GM19351 (cell line): ENCODE measurements around the gene HTRA2.

ENCODE experiments used
- ATAC-seq: cut with Tn5 transposase; IDR thresholded peaks from one replicate; pipeline ENCODE4 v1.9.1; 2021; ENCODE audit warnings: mild to moderate bottlenecking, moderate library complexity; ENCODE audit not compliant: unreplicated experiment

Gene HTRA2

GRCh38 chr2:74515271-74515980 is 14.3 kb upstream of the HTRA2 start:
- ATAC-seq: no peak

- no peak for ATAC-seq
Measured at GRCh38 chr2:74515981-74516633, 13.6 kb upstream of the HTRA2 start.

- no peak for ATAC-seq
Measured at GRCh38 chr2:74516650-74517049, 13.1 kb upstream of the HTRA2 start.

DNA sequence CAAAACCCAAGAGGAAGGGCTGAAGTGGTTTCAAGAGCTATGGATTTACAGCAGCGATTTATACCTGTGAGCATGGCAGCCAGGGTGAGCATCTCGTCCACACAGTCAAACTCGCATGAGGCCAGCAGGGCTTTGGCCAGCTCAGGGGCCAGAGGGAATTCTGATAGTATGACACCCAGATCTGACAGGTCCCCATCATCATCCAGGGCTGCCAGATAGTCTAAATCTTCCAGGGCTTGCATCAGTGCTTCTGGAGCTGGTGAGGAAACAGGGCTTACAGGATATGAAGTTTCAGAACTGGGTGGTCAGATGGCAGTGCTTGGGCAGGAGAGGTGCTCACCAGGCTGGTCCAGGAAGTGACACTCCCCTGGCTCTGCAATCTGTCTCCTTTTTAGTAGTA is 7.2 kb upstream of the HTRA2 start:
- no peak for ATAC-seq

DNA sequence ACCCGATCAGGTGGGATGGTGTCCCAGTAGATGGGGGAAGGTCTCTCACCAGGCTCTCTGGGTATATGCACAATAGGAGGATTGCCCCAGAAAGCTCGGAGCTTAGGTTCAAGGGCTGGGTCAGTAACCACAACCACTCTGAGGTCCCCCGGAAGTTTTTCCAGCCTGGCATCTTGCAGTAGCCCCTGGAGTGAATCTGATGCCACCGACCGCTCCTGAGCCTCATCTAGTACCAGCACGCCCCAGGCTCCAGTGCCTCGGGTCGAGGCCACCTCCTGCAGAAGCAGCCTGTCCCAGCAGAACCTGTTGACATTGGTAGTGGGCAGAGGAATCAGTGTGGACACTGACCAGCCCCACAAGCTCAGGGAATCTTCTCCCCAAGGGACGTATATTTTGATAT is 5.7 kb upstream of the HTRA2 start:
- no peak for ATAC-seq

DNA sequence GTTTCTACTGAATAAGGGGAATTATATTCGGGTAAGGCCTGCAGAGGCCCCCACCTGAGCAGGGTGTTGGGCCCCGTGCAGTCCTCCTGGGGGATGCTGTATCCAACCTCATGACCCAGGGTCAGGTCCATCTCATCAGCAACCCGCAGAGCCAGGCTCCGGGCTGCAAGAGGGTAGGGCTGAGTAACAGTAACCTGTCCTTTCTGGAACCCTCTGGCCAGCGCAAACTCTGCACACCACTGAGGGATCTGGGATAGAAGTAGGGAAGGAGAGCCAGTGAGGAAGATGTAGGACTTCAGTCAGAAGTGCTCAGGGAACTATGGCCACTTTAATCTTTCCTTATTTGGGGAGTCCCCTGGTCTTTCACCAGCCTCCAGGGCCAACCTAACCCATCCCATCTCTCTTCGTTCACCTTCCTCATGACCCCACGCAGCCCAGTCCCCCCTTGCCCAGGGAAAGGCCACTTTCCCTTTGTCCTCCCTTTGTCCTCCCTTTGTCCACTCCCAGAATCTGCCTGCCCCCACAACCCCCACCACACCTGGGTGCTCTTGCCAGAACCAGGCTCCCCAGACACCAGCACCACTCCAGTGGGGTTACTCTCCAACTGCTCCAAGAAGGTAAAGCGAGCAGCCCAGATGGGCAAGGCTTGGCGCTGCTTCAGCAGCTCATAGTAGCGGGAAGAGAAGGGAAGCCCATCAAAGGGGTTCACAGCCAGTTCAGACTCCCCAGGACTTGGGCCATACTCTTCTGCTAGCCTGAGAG is 4.6 kb upstream of the HTRA2 start:
- ATAC-seq: no peak

DNA sequence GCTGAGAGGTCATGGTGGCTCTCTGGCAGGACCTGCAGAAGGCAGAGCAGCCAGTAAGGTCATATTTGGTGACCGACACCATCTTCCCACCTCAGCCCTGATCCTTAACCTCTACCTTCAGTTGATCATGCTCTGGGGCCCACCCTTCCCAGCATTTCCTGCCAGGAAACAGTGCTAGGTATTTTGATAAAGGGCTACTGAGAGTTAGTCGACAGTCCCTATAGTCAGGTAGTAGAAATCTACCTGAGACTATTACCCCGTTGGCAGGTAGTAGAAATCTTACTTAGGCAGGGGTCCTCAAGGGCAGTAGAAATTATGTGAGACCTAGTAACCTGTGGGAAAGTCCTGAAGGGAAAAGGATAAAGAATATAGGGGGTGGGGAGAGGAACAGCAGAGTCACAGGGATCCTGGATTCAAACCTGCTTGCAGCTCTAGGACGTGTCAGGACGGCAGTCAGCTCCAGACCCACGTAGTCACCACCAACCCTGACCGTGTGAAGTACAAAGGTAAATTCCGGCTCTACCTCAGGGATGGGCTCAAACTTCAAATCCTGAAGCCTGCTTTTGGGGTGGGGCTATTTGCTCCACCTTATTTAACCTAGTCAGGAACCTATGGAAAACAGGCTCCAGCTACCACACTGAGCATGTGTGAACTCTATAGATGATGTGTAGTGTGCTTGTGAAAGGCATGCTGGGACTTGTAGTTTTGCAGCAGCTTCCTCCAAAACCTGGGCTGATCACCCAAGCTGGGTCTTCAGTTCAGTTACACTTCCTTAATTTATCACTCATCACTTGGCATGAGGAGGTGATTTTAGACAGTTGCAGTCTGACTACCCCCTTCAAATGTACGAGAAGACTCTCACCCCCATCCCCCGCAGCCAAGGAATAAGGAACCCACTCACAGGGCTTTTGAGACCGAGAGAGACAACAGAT is 3.8 kb upstream of the HTRA2 start, which contains the start of gene DQX1:
TSS of gene DQX1 (minus strand) at position 515 of the 932 bp plus-strand sequence. CDS start at position 13, 502 bp downstream.
- ATAC-seq: peak; percentile 17

DNA sequence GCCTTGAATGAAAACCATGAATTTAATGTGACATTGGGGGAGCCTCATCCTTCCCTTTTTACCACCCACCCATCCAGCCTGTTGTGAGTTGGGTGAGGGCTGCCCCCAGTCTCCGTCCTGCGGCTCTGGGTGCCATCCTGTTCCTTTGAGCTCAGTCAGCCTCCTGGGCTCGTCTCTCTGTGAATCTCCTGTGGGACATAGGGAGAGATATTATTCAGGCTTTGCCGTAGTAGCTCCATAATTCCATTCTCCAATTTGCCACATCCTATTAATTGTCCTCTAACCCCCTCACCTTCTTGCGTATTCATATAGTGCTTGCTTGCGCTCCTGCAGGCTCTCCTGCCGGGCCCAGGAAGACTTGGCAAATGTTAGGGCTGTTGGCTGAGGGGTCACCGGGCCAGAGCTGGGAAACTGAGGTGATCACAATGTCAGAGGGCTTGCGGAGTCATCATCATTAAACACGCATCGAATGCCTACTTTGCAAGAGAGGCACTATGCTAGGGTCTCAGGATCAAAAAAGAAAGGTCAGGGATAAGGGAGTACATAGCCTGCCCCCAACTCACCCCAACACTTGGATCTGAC is 3.0 kb upstream of the HTRA2 start:
- ATAC-seq: no peak

GRCh38 chr2:74527741-74528140 is 2.0 kb upstream of the HTRA2 start:
- no peak for ATAC-seq

DNA sequence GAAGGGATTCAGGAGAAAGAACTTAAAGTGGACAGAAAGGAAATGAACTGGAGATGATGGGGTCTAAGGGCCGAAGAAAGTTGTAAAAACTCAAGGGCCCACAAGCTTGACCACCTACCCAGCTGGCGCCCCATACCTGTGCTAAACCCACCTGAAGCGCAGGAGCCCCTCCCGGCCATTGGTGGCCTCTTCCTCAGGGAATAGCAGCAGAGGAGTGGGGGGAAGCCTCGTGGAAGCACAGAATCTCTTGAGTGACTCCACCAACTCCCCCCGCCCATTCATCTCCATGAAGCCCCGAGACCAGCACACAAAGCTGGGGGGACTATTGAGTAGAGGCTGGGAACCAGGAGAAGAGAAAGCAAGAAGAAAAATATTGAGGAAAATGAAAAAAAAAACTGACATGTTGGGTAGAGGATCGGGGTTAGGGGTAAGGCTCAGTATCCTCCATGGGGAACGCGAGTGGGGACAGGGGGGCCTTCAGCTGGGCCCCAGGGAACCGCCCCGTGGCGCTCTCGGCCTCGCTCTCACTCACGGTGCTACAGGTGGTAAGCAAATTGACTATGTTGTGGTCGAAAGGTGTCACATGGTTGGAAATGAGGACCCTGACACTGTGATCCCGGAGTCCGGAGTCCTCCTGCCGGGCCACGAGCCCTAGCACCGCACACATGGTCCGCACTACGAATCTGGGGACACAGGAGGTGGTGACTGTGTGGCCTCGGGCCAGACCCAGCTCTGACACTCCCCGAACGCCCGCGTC is 955 bp upstream of the HTRA2 start:
- peak; percentile 5 for ATAC-seq

DNA sequence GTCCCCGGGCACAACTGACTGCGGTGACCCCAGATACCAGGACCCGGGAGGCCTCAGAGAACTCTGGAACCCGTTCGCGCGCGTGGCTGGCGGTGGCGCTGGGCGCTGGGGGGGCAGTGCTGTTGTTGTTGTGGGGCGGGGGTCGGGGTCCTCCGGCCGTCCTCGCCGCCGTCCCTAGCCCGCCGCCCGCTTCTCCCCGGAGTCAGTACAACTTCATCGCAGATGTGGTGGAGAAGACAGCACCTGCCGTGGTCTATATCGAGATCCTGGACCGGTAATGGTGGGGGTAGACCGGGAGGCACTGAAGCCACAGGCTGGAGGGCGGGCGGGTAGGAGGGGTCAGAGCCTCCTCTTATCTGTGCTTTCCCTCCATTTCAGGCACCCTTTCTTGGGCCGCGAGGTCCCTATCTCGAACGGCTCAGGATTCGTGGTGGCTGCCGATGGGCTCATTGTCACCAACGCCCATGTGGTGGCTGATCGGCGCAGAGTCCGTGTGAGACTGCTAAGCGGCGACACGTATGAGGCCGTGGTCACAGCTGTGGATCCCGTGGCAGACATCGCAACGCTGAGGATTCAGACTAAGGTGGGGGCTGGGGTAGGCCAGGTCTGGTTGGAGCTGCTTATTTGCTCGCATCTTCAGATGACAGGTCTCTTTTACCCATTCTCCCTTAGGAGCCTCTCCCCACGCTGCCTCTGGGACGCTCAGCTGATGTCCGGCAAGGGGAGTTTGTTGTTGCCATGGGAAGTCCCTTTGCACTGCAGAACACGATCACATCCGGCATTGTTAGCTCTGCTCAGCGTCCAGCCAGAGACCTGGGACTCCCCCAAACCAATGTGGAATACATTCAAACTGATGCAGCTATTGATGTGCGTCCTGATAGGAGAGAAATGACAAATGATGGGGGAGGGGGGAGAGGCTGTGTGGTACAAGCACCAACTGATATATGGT is 780 bp downstream of the HTRA2 start:
- peak; percentile 35 for ATAC-seq

- ATAC-seq: no peak
Measured at GRCh38 chr2:74531666-74532065, 1.9 kb downstream of the HTRA2 start.

GRCh38 chr2:74532222-74532621 is 2.5 kb downstream of the HTRA2 start:
- no peak for ATAC-seq

DNA sequence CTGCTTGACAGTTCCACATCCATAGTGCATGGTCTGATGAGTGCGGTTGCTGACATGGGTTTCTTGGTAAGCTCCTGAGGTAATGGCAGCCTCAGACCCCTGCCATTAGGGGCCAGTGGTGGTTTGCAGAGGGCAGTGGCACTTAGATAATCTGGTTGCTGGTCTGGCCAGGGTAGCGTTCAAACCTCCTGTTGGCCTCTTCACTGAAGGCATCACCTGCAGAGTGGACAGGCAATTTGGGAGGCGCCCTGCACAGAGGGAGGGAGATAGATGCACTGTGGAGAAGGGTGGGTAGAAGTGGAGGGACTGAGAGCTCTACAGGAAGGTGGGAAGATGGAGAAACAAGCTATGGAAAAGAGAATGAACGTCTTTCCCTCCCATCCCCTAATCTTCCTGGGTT is 3.7 kb downstream of the HTRA2 start:
- ATAC-seq: no peak

- no peak for ATAC-seq
Measured at GRCh38 chr2:74534411-74534810, 4.7 kb downstream of the HTRA2 start.

GRCh38 chr2:74535440-74535965 is 5.8 kb downstream of the HTRA2 start:
- no peak for ATAC-seq

DNA sequence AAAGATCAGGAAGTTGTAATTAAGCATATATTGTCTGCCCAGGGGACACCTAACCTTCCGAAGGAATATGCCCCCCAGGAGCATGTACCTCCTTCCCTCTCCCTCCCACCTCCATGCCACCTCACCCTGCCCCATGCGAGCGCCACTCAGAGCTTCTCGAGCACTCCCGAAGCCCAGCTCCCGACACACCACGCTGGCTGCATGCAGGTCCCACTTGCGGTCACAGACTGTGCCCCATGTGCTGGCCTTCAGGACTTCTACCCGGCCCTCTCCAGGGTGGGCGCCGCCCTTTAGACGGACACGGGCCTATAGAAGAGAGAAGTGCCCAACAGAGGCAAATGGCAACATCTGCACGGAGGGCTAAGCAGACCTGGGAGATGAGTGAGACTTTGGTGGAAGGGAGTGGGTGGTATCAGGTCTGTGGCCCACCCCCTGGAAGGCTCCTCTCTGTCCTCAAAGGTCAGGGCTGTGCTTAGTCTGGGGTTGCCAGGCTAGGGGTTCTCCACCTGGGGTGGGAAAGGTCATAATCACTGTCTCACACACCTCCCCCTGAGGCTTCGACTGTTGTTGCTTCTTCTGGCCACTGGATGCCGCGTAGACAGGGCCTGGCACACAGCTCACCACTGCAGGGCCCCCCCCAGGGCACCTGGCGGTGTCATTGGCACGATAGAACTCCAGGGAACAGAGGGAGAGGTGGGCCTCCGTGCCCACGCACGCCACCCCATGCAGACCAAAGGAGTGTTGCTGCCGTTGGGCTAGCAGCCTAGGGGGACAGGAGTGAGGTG is 6.6 kb downstream of the HTRA2 start:
- ATAC-seq: no peak

DNA sequence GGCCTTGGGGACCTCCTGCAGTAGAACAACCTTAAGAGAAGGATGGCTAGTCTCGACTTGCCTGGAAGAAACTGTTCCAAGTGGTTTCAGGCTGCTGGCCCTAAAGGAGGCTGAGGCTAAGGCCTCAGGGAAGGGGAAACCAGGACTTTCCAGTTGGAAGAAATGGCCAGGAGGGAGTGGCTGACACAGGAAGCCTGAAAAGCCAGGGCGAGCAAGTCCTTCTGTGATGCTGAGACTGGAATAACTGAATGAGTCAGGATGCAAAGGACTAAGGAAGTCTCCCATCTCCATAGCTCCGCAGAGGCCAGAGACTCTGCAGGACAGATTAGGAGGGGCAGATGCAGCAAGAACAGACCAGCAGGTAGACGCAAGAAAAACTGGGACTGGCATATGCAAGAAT is 7.4 kb downstream of the HTRA2 start:
- no peak for ATAC-seq
